AG09319 (cell line): ENCODE measurements around the gene F8.

Experiments
- DNase-seq: peaks from one replicate; pipeline ENCODE4 v3.0.0-alpha.2; 2010; ENCODE audit warnings: low read depth; ENCODE audit errors: extremely low read depth
- CTCF ChIP-seq: IDR thresholded peaks from 2 replicates; pipeline ENCODE4 v1.5.1; 2011; ENCODE audit warnings: low read depth, mild to moderate bottlenecking, inconsistent platforms, low read length, moderate library complexity

F8 gene

GRCh38 chrX:154991476-154991875 is 31.0 kb downstream of the F8 start:
- no peak for TF ChIP-seq CTCF

GRCh38 chrX:154991039-154991438 is 31.5 kb downstream of the F8 start:
- TF ChIP-seq CTCF = no peak
- no peak for DNase-seq

More at GRCh38 chrX:154991476-154991875, 31.0 kb downstream of the F8 start:
- no peak for DNase-seq

- no peak for DNase-seq
- TF ChIP-seq CTCF = no peak
Observed at GRCh38 chrX:154990496-154990895, 32.0 kb downstream of the F8 start.

GRCh38 chrX:154988719-154989118 is 33.8 kb downstream of the F8 start:
- DNase-seq = no peak
- TF ChIP-seq CTCF = no peak

- TF ChIP-seq CTCF = no peak
- no peak for DNase-seq
Observed at GRCh38 chrX:154987940-154988339, 34.6 kb downstream of the F8 start.

- TF ChIP-seq CTCF = no peak
- DNase-seq = no peak
Observed at GRCh38 chrX:154986826-154987575, 35.5 kb downstream of the F8 start.

- no peak for TF ChIP-seq CTCF
- DNase-seq = no peak
Observed at GRCh38 chrX:154981116-154981411, 41.5 kb downstream of the F8 start.
